Vagina (tissue), 2 donors: Measurements from ENCODE around the gene ELMO1. TPM values are rescaled to one million over a fixed set of nuclear protein-coding genes. Genes with fewer than 3 reads are reported as not detected.

Experiments used
- DNase-seq, 2 donors: peaks; one replicate each; pipeline ENCODE4 v3.0.0-alpha.2; 2017; ENCODE audit errors: extremely low spot score in 2 of 2
- H3K27ac ChIP-seq: fragments of 200-600 bp; sonication (generic); one replicate; pipeline ENCODE4 v1.5.1; 2019
- H3K27me3 ChIP-seq: fragments of 200-600 bp; sonication (generic); one replicate; pipeline ENCODE4 v1.5.1; 2019
- H3K36me3 ChIP-seq, 2 donors: fragments of 200-600 bp; sonication (generic); one replicate each; pipeline ENCODE4 v1.5.1; 2017 to 2019
- H3K4me1 ChIP-seq: fragments of 200-600 bp; sonication (generic); one replicate; pipeline ENCODE4 v1.5.1; 2019
- H3K4me3 ChIP-seq, 2 donors: fragments of 200-600 bp; sonication (generic); 1 replicate in 1 of 2; 2 replicates in 1 of 2; pipeline ENCODE4 v1.5.1; 2016 to 2019
- H3K9me3 ChIP-seq: fragments of 200-600 bp; sonication (generic); one replicate; pipeline ENCODE4 v1.5.1; 2019
- CTCF ChIP-seq, 3 experiments: fragments of 450-650 bp in 2 of 3; fragments of 200-600 bp in 1 of 3; sonication (generic) in 1 of 3; IDR thresholded peaks; one replicate each; pipeline ENCODE4 v1.5.1; 2017 to 2019; ENCODE audit warnings: antibody characterized with exemption in 3 of 3, mild to moderate bottlenecking in 2 of 3, moderate library complexity in 2 of 3
- POLR2A ChIP-seq, 2 donors: fragments of 450-650 bp; IDR thresholded peaks; one replicate each; pipeline ENCODE4 v1.6.1; 2017; ENCODE audit warnings: antibody characterized with exemption in 2 of 2, mild to moderate bottlenecking in 2 of 2, moderate library complexity in 2 of 2
- POLR2AphosphoS5 ChIP-seq, 2 donors: sonication (generic); formaldehyde crosslinking; IDR thresholded peaks; one replicate each; pipeline ENCODE4 v1.9.0; 2017; ENCODE audit warnings: antibody characterized with exemption in 2 of 2, mild to moderate bottlenecking in 2 of 2, low read depth in 1 of 2; ENCODE audit not compliant: insufficient read depth in 1 of 2
- intact Hi-C: fragments of 100-400 bp; cut with DNase I; formaldehyde crosslinking; loops from one replicate; pipeline ENCODE4 v1.15.1; 2023
- total RNA-seq: library from RNA; depleted of rRNA; stranded (reverse); fragments of >200 nt; gene quantifications from one replicate; pipeline ENCODE4 v1.2.3, GENCODE V29; 2016

The ELMO1 gene
- total RNA-seq, 1 donor from 2014 or later, result 74.4 TPM

DNA sequence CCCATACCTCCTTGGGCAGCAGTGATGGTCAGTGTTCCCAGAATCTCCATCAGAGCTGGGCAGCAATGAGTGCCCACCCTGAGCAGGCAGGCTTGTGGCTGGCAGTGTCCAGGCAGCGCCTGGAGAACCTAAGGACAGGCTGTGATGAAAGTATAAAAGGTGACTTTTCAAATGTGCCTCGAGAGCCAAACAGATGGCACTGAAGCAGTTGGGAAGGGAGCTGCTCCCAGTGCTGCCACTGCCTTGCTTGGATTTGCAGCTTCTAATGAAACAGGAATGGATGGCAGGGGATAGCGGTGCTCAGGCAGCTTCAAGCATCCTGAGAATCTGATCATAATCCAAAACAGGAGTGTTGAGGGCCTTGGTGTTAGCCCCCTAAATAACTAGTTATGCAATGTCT, 544.6 kb downstream of the ELMO1 start:
- Histone ChIP-seq H3K36me3 (no peaks in the 10 kb centered on the region), H3K4me3 (no peak overlapping the region), H3K4me1 (no peaks in the 10 kb centered on the region), H3K27me3 (no peaks in the 10 kb centered on the region), H3K9me3 (no peaks in the 10 kb centered on the region), H3K27ac (no peak overlapping the region)
- TF ChIP-seq CTCF (IDR thresholded peaks at IDR 0.05) (no peak), POLR2A (IDR thresholded peaks at IDR 0.05) (no peak), POLR2AphosphoS5 (IDR thresholded peaks at IDR 0.05; ENCODE audit: insufficient read depth in 1 of 2, low read depth in 1 of 2) (no peak)
- DNase-seq, result no peak
- intact Hi-C loops, result no loop called here

GRCh38 chr7:36900988-36901710, 547.5 kb downstream of the ELMO1 start:
- DNase-seq, result no peak
- intact Hi-C loops, result no loop called here
- TF ChIP-seq CTCF (IDR thresholded peaks at IDR 0.05) (no peak), POLR2A (IDR thresholded peaks at IDR 0.05) (no peak), POLR2AphosphoS5 (IDR thresholded peaks at IDR 0.05; ENCODE audit: insufficient read depth in 1 of 2, low read depth in 1 of 2) (no peak)
- Histone ChIP-seq H3K4me3 (no peak overlapping the region), H3K36me3 (no peaks in the 10 kb centered on the region), H3K27me3 (no peaks in the 10 kb centered on the region), H3K9me3 (no peaks in the 10 kb centered on the region), H3K4me1 (no peaks in the 10 kb centered on the region), H3K27ac (no peak overlapping the region)

DNA sequence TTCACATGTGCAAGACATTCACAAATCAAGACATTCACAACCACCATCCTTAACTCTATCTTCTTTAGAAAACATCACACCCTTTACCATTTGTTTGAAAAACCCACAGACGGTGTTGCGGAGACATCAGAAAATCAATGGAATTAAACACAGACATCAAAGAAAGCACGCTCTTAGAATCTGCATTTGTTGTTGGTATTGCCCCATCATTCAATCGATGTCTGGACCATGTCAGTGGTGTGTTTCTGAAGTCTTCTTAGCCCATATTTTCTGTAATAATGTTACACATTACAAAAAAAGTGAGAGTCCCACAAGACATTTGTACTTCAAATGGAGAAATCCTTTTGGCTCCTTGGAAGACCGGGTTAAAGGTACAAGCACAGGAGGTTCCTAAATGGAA, 550.5 kb downstream of the ELMO1 start:
- Histone ChIP-seq H3K9me3 (no peaks in the 10 kb centered on the region), H3K36me3 (no peaks in the 10 kb centered on the region), H3K27ac (no peak overlapping the region), H3K4me1 (no peaks in the 10 kb centered on the region), H3K4me3 (no peak overlapping the region), H3K27me3 (no peaks in the 10 kb centered on the region)
- TF ChIP-seq CTCF (IDR thresholded peaks at IDR 0.05) (no peak), POLR2A (IDR thresholded peaks at IDR 0.05) (no peak), POLR2AphosphoS5 (IDR thresholded peaks at IDR 0.05; ENCODE audit: insufficient read depth in 1 of 2, low read depth in 1 of 2) (no peak)
- intact Hi-C loops, result no loop called here
- no peak for DNase-seq

DNA sequence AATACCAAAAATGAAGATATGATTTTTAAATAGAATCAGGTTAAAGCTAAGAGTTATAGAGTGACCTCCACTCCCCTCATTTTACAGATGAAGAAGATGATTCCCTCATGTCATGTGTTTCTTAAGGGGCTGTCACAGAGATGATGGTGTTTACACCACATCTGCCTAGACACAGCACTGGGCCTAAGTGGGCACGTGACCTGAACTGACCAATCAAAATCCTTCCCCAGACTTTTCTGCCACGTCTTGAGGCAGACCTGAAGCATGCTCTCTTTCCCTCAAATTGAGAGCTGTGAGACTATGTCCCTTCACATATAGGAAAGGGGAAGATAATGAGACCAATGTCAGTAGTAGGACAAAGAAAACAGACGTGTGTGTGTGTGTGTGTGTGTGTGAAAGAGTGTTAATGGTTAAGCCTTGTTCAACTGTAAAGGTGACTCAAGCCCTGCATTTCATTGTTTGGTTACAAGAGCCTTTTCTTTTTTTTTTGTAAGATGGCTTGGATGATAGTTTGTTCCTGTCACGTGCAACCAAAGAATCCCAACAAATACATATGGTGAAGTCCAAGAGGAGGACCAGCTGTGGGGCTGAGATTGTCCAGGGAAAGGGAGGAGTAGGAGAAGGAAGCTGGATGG, 551.6 kb downstream of the ELMO1 start:
- Histone ChIP-seq H3K9me3 (no peaks in the 10 kb centered on the region), H3K4me1 (no peaks in the 10 kb centered on the region), H3K36me3 (no peaks in the 10 kb centered on the region), H3K27me3 (no peaks in the 10 kb centered on the region), H3K4me3 (no peak overlapping the region), H3K27ac (no peak overlapping the region)
- DNase-seq, result no peak
- TF ChIP-seq POLR2AphosphoS5 (IDR thresholded peaks at IDR 0.05; ENCODE audit: insufficient read depth in 1 of 2, low read depth in 1 of 2) (no peak), CTCF (IDR thresholded peaks at IDR 0.05) (no peak), POLR2A (IDR thresholded peaks at IDR 0.05) (no peak)
- intact Hi-C loops, result no loop called here

- H3K27me3 ChIP-seq, result no peaks in the 10 kb centered on the region
- H3K27ac ChIP-seq, result no peak overlapping the region
- H3K4me3 ChIP-seq, result no peak overlapping the region
- intact Hi-C loops, result no loop called here
- no peaks in the 10 kb centered on the region for H3K36me3 ChIP-seq
- no peak for DNase-seq
- H3K9me3 ChIP-seq, result no peaks in the 10 kb centered on the region
- H3K4me1 ChIP-seq, result no peaks in the 10 kb centered on the region
- no peak for TF ChIP-seq POLR2A (IDR thresholded peaks at IDR 0.05)
- no peak for TF ChIP-seq POLR2AphosphoS5 (IDR thresholded peaks at IDR 0.05; ENCODE audit: insufficient read depth in 1 of 2, low read depth in 1 of 2)
- no peak for TF ChIP-seq CTCF (IDR thresholded peaks at IDR 0.05)
Measured at GRCh38 chr7:36896418-36896817, 552.2 kb downstream of the ELMO1 start.
